ENCODE measurements around the gene FAM89B. TPM values are rescaled to one million over a fixed set of nuclear protein-coding genes. Genes with fewer than 3 reads are reported as not detected.
A peak's percentile ranks its signal among the peaks of the same experiment; 100 is the strongest.

The FAM89B gene
- total and polyA plus RNA-seq, 3 donors from 2014 or later, result 25.8 to 63.2 (median 59.9) TPM

DNA sequence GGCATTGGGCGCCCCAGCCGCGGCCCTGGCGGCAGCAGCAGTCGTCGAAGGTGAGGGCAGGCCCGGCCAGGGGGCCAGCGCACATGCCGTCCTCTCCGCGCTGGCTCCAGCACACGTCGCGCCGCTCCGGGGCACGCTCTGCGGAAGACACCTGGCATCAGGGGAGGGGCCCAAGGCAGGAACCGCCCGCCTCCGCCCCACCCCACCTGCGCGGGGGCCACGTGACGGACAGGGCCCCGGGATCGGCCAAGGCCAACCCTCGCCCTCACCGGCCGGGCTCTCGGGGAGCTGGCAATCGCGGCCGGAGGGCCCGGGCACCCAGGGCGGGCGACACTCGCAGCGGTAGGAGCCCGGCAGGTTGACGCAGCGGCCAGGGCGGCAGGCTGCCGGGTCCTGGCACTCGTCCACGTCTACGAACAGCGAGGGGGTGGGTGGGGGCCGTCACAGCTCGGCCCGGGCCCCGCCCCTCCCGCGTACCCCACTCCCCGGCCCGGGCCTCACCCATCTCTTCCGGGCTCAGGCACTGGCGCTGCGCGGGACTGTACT is 32.5 kb upstream of the FAM89B start:
- Histone ChIP-seq H3K4me3 (peak overlapping the region; percentile 49 to 58), H3K9me3 (no peaks in the 10 kb centered on the region), H3K27ac (peak overlapping the region; percentile 60 to 89), H3K36me3 (ENCODE audit: low read depth, missing control alignments) (no peaks in the 10 kb centered on the region), H3K4me1 (peaks cover 43% of the 10 kb centered on the region), H3K27me3 (no peaks in the 10 kb centered on the region)
- no peak for TF ChIP-seq POLR2A (IDR thresholded peaks at IDR 0.05)
- TF ChIP-seq, protein P1, sequence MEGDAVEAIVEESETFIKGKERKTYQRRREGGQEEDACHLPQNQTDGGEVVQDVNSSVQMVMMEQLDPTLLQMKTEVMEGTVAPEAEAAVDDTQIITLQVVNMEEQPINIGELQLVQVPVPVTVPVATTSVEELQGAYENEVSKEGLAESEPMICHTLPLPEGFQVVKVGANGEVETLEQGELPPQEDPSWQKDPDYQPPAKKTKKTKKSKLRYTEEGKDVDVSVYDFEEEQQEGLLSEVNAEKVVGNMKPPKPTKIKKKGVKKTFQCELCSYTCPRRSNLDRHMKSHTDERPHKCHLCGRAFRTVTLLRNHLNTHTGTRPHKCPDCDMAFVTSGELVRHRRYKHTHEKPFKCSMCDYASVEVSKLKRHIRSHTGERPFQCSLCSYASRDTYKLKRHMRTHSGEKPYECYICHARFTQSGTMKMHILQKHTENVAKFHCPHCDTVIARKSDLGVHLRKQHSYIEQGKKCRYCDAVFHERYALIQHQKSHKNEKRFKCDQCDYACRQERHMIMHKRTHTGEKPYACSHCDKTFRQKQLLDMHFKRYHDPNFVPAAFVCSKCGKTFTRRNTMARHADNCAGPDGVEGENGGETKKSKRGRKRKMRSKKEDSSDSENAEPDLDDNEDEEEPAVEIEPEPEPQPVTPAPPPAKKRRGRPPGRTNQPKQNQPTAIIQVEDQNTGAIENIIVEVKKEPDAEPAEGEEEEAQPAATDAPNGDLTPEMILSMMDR (IDR thresholded peaks at IDR 0.05), result peak in 1 of 3 experiments; percentile 28
- no peak for DNase-seq
- 8% methylated on average over 29 of the region's 60 CpGs; no CpG with 5 or more reads in 1 of the 2 donors for WGBS, 2 donors
- intact Hi-C loops (cut with DNase I; ENCODE audit: low total_unique reads), result no loop called here

DNA sequence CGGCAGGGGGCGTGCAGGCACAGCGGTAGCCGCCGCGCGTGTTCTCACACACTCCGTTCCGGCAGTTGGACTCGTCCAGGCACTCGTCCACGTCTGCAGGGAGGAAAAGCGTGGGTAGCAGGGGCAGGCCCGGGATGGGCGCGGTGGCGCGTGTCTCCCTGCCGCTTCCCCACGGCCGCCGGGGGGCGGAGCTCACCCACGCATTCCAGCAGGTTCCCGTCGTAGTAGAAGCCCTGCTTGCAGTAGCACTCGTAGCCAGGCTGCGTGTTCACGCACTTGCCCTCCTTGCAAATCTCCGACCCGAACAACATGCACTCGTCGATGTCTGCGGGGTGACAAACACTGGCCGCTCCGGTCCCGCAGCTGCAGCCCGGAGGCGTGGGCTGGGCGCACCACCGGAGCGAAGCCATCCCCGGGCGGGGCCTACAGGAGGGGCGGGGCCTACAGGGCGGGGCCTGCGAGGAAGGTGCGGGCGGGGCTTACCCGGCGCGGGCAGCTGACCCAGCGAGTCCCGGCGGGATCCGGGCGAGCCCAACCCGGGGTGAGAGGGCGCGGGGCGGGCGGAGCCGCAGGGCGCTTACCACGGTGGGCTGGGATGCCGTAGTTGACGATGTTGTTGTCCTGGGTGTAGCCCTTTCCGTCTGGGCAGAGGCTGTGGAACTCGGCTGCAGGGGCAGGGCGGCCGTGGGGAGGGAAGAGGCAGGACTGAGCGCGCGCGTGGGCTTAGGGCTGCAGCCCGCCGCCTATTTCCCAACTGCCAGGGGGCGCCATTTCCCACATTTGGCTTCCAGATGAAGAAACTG is 31.8 kb upstream of the FAM89B start:
- no peak for TF ChIP-seq POLR2A (IDR thresholded peaks at IDR 0.05)
- TF ChIP-seq, protein P1 (IDR thresholded peaks at IDR 0.05), result peak; percentile 70 to 91 (median 80)
- Histone ChIP-seq H3K27ac (peak overlapping the region; percentile 69 to 89), H3K4me3 (peak overlapping the region; percentile 49 to 58), H3K9me3 (no peaks in the 10 kb centered on the region), H3K4me1 (peaks cover 39% of the 10 kb centered on the region), H3K36me3 (ENCODE audit: low read depth, missing control alignments) (no peaks in the 10 kb centered on the region), H3K27me3 (no peaks in the 10 kb centered on the region)
- WGBS, 2 donors, result 0 to 4% methylated on average over 23 to 59 of the region's 78 CpGs
- intact Hi-C loops (cut with DNase I; ENCODE audit: low total_unique reads), result no loop called here
- DNase-seq, result peak; percentile 84

DNA sequence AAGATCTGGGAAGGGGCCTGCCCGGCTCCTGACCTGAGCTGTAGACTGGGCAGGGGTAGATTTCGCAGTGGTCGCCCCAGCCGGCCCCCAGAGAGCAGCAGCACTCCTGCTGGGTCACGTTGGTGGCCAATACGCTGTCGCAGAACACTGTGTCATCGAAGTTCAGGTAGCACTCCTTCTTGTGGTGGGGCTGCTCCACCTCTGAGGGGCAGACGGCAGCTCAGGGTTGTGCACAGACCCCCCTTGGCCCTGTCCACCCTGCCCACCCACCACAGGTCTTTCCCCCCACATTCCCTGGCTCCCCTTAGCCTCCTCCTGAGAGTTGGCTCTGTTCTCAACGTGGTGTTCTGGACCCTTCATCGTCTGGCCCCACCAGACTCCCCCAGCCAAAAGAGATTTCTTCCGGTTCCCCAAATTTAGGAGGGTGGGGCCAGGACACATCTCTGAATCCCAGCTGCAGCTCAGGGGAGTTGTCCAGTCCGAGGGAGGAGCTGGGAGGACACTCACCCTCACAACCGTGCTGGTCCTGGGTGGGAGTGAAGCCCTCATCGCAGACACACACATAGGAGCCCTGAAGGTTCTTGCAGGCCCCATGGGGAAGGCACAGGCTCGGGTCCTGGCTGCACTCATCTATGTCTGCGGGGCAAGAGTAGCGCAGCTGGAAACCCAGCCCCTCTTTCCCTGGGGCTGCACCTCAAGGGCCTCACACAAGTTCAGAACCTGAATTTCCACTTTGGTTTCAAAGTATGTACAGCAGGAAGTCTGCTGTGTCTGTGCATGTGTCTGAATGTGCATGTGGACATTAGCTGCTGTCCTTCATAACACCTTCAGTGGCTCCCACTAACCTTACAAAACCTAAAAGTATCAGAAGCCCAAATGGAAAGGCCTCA is 31.0 kb upstream of the FAM89B start:
- peak overlapping the region; percentile 69 to 89 for H3K27ac ChIP-seq
- H3K4me3 ChIP-seq, result peak overlapping the region; percentile 49 to 58
- DNase-seq, result no peak
- H3K4me1 ChIP-seq, result peaks cover 33% of the 10 kb centered on the region
- 37 to 48% methylated on average over 15 to 18 of the region's 18 CpGs for WGBS, 2 donors
- TF ChIP-seq, protein P1 (IDR thresholded peaks at IDR 0.05), result no peak
- no peak for TF ChIP-seq POLR2A (IDR thresholded peaks at IDR 0.05)
- H3K9me3 ChIP-seq, result no peaks in the 10 kb centered on the region
- H3K27me3 ChIP-seq, result no peaks in the 10 kb centered on the region
- no peaks in the 10 kb centered on the region for H3K36me3 ChIP-seq (ENCODE audit: low read depth, missing control alignments)
- intact Hi-C loops (cut with DNase I; ENCODE audit: low total_unique reads), result no loop called here

DNA sequence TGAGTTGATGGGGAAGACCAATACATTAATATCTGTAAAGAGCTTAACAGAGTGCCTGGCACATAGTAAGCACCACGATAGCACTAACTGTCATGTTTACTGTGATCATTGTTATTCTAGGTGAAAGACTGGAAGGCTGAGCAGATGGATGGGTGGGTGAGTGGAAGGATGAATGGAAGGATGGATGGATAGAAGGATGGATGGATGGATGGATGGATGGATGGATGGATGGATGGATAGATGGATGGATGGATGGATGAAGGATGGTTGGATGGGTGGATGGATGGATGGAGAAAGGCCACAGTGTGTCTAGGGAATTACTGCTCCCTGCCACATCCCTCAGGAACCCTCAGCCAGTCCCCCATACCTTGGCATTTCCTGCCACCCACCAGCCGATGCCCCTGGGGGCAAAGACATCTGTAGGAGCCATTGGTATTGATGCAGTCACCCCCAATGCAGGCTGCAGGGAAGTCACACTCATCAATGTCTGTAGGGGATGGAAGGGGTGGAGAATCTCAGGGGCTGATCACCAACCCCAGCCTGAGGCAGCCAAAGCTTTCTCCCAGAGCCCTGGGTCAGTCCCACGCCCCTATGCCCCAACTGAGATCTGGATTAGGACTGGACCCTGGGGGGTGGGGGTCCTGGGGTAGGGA is 29.5 kb upstream of the FAM89B start:
- DNase-seq, result no peak
- 90 to 95% methylated on average over 2 to 3 of the region's 3 CpGs for WGBS, 2 donors
- Histone ChIP-seq H3K36me3 (ENCODE audit: low read depth, missing control alignments) (no peaks in the 10 kb centered on the region), H3K4me3 (no peak overlapping the region), H3K27ac (no peak overlapping the region), H3K9me3 (no peaks in the 10 kb centered on the region), H3K4me1 (peaks cover 18% of the 10 kb centered on the region), H3K27me3 (no peaks in the 10 kb centered on the region)
- intact Hi-C loops (cut with DNase I; ENCODE audit: low total_unique reads), result no loop called here
- TF ChIP-seq, protein P1 (IDR thresholded peaks at IDR 0.05), result no peak
- no peak for TF ChIP-seq POLR2A (IDR thresholded peaks at IDR 0.05)
